CD8-positive, alpha-beta memory T cell (primary cell): ENCODE results near the gene TMEM255A. TPM values are rescaled to one million over a fixed set of nuclear protein-coding genes. Genes with fewer than 3 reads are reported as not detected.

ENCODE experiments used
- CTCF ChIA-PET: fragments of 350-600 bp; sonication (Branson Sonifier 250); formaldehyde crosslinking; loops from one replicate; lab custom pipeline; 2021; ENCODE audit warnings: antibody characterized with exemption; lab: Charles Lee
- POLR2A ChIA-PET: fragments of 350-600 bp; sonication (Branson Sonifier 250); formaldehyde crosslinking; loops from one replicate; lab custom pipeline; 2021; ENCODE audit warnings: antibody characterized with exemption; lab: Charles Lee
- DNase-seq, 5 donors: peaks; one replicate each; pipeline versions ENCODE4 v3.0.0 to v3.0.0-alpha.2; 2020 to 2022; ENCODE audit warnings: mixed read lengths in 1 of 5
- H3K27ac ChIP-seq: one replicate; pipeline ENCODE4 v1.7.0; 2013; ENCODE audit warnings: low read depth, mild to moderate bottlenecking, low read length, moderate library complexity
- H3K27me3 ChIP-seq: 2 replicates; pipeline ENCODE4 v1.7.0; 2013; ENCODE audit warnings: low read length, mild to moderate bottlenecking; ENCODE audit not compliant: insufficient read depth, poor library complexity, severe bottlenecking
- H3K36me3 ChIP-seq: 2 replicates; pipeline ENCODE4 v1.7.0; 2013; ENCODE audit warnings: mild to moderate bottlenecking, low read length, moderate library complexity; ENCODE audit not compliant: insufficient read depth
- H3K4me1 ChIP-seq: 2 replicates; pipeline ENCODE4 v1.7.0; 2013; ENCODE audit warnings: mild to moderate bottlenecking, low read length, moderate library complexity; ENCODE audit not compliant: insufficient read depth
- H3K4me3 ChIP-seq: 2 replicates; pipeline ENCODE4 v1.7.0; 2013; ENCODE audit warnings: mild to moderate bottlenecking, low read length
- H3K9me3 ChIP-seq: 2 replicates; pipeline ENCODE4 v1.7.0; 2013; ENCODE audit warnings: mild to moderate bottlenecking, low read length
- H3K27ac Mint-ChIP-seq, 8 donors: one replicate each; pipeline ENCODE4 v1.8.0; 2020 to 2021; ENCODE audit warnings: mixed read lengths in 8 of 8, mild to moderate bottlenecking in 6 of 8, inconsistent platforms in 3 of 8, moderate library complexity in 3 of 8
- H3K27me3 Mint-ChIP-seq, 2 donors: one replicate each; pipeline ENCODE4 v1.8.0; 2020 to 2021; ENCODE audit warnings: mixed read lengths in 2 of 2, mild to moderate bottlenecking in 1 of 2, moderate library complexity in 1 of 2
- H3K36me3 Mint-ChIP-seq, 3 donors: one replicate each; pipeline ENCODE4 v1.8.0; 2020 to 2021; ENCODE audit warnings: mixed read lengths in 3 of 3, inconsistent platforms in 1 of 3, mild to moderate bottlenecking in 1 of 3
- H3K4me1 Mint-ChIP-seq, 3 donors: one replicate each; pipeline ENCODE4 v1.8.0; 2020 to 2021; ENCODE audit warnings: mixed read lengths in 3 of 3, inconsistent platforms in 1 of 3, mild to moderate bottlenecking in 1 of 3
- H3K4me3 Mint-ChIP-seq, 7 donors: one replicate each; pipeline ENCODE4 v1.8.0; 2020 to 2021; ENCODE audit warnings: mixed read lengths in 7 of 7, mild to moderate bottlenecking in 6 of 7, moderate library complexity in 4 of 7, inconsistent platforms in 2 of 7
- H3K9me3 Mint-ChIP-seq, 5 donors: one replicate each; pipeline ENCODE4 v1.8.0; 2020 to 2022; ENCODE audit warnings: mixed read lengths in 5 of 5, mild to moderate bottlenecking in 3 of 5, moderate library complexity in 2 of 5, inconsistent platforms in 1 of 5
- polyA plus RNA-seq: library from polyadenylated mRNA; unstranded; fragments of 300-500 nt; fragmentation: Illumina TruSeq; gene quantifications from one replicate; pipeline ENCODE4 v1.2.3, GENCODE V29; 2021
- total RNA-seq, 2 experiments: library from RNA; stranded (reverse); gene quantifications; one replicate each; pipeline ENCODE4 v1.2.3, GENCODE V29; 2021

Gene TMEM255A
- total and polyA plus RNA-seq, 3 experiments from 2014 or later = 0.09 to 2.1 TPM; not detected in 1

DNA sequence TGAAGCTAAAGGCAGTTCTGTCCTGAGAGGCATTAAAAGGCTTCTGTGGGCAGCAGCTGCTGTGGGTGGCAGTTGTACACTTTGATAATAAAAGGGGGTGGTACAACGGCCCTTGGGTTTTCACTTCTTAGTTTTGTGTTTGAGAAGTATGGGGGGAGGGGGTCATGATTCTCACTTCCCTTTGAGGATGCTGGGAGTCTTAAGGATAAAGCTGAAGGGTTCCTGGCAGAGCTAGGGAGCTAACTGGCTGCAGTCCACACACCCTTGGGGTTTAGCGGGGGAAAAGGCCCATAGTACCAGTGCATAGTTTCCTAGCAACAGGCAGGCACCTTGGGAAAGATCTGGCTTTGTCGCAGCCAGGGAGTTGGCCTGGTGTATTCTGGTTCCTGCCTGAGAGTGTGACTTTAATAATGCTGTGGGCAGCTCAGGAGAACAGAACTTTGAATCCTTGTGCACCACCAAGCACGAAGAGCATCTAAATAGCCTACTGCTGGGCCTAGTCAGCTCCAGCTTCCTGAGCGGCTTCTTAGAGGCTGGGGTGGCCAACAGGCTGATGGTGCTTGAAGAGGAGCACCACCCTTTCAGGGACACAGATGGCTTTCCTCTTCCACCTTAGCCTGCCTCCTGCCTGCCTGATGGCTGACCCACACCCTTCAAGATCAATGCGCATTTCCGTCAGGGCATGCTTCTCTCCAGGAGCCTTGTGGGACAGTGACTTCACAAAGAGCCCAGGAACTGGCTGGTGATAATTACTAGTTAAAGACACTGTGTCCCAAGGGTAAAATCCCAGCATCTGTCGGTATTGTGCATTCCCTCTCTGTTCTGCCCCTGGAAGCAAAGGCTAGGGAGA lies 48.2 kb downstream of the TMEM255A start:
- Mint-ChIP-seq H3K4me1 (peaks cover 1 to 5% (median 5%) of the 10 kb centered on the region in 3 donors), H3K27ac (no peak overlapping the region), H3K36me3 (peaks cover 0 to 2% (median 0%) of the 10 kb centered on the region in 3 donors), H3K4me3 (no peak overlapping the region), H3K27me3 (peaks cover 0 to 2% of the 10 kb centered on the region in 2 donors), H3K9me3 (no peaks in the 10 kb centered on the region)
- Histone ChIP-seq H3K27ac (no peak overlapping the region), H3K27me3 (no peaks in the 10 kb centered on the region), H3K4me3 (no peak overlapping the region), H3K4me1 (no peaks in the 10 kb centered on the region), H3K36me3 (no peaks in the 10 kb centered on the region), H3K9me3 (no peaks in the 10 kb centered on the region)
- POLR2A ChIA-PET = no interaction called here
- DNase-seq = no peak
- CTCF ChIA-PET = no interaction called here

DNA sequence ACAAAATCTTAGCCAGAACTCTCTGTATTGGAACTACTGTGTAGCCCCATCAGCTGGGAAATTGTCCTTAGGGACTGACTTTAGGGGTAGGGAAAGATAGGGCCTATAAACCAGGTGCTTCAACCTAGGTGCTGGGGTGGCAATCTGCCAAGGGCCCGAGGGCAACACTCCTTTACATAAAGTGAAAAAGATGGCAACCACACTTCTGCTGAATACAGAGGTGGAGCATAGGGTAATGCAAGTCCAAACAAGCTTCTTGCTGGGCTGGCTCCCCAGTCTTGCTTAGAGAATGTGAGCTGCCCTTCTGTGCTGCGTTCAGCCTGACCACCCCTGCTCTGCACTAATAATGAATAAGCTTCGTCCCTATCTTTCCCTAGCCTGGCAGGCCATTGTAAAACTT lies 50.9 kb downstream of the TMEM255A start:
- POLR2A ChIA-PET = no interaction called here
- H3K27ac Mint-ChIP-seq = no peak overlapping the region
- no peaks in the 10 kb centered on the region for H3K9me3 Mint-ChIP-seq
- H3K27ac ChIP-seq = no peak overlapping the region
- no peaks in the 10 kb centered on the region for H3K9me3 ChIP-seq
- peaks cover 0 to 2% of the 10 kb centered on the region in 2 donors for H3K27me3 Mint-ChIP-seq
- no peaks in the 10 kb centered on the region for H3K4me1 ChIP-seq
- no peak for DNase-seq
- CTCF ChIA-PET = interaction anchor here (0.8 to 0.9 kb wide), 2 partner anchors 15 to 49 kb away, joined by 3 to 4 read pairs; no protein-coding TSS in a partner anchor
- H3K27me3 ChIP-seq = no peaks in the 10 kb centered on the region
- H3K36me3 ChIP-seq = no peaks in the 10 kb centered on the region
- H3K4me3 ChIP-seq = no peak overlapping the region
- no peak overlapping the region for H3K4me3 Mint-ChIP-seq
- peaks cover 13 to 32% (median 25%) of the 10 kb centered on the region in 3 donors for H3K4me1 Mint-ChIP-seq
- H3K36me3 Mint-ChIP-seq = peaks cover 0 to 21% (median 0%) of the 10 kb centered on the region in 3 donors

DNA sequence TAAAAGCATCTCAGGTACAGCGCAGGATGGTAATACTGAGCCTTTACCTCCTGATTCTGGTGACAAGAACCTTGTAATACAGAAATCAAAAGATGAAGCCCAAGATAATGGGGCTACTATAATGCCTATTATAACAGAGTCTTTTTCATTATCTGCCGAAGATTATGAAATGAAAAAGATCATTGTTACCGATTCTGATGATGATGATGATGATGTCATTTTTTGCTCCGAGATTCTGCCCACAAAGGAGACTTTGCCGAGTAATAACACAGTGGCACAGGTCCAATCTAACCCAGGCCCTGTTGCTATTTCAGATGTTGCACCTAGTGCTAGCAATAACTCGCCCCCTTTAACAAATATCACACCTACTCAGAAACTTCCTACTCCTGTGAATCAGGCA lies 57.5 kb downstream of the TMEM255A start:
- peaks cover 0 to 55% (median 10%) of the 10 kb centered on the region in 3 donors for H3K36me3 Mint-ChIP-seq
- H3K27me3 Mint-ChIP-seq = no peaks in the 10 kb centered on the region
- no peaks in the 10 kb centered on the region for H3K9me3 Mint-ChIP-seq
- no peak for DNase-seq
- H3K4me3 Mint-ChIP-seq = peak overlapping the region in 2 of 7 donors; percentile 25 to 58
- H3K27ac ChIP-seq = no peak overlapping the region
- POLR2A ChIA-PET = no interaction called here
- no peaks in the 10 kb centered on the region for H3K9me3 ChIP-seq
- H3K4me1 Mint-ChIP-seq = peaks cover 37 to 71% (median 64%) of the 10 kb centered on the region in 3 donors
- peak overlapping the region in 1 of 8 donors; percentile 61 for H3K27ac Mint-ChIP-seq
- H3K4me1 ChIP-seq = peaks cover 7% of the 10 kb centered on the region
- no peak overlapping the region for H3K4me3 ChIP-seq
- CTCF ChIA-PET = no interaction called here
- no peaks in the 10 kb centered on the region for H3K27me3 ChIP-seq
- no peaks in the 10 kb centered on the region for H3K36me3 ChIP-seq

- ChIA-PET POLR2A (interaction anchor here (0.7 to 1.9 kb wide), 5 partner anchors 13 to 60 kb away, joined by 3 to 11 read pairs (median 4); partner anchors contain the start of gene TMEM255A), CTCF (interaction anchor here (0.7 to 2.6 kb wide), 7 partner anchors 13 to 220 kb away, joined by 3 to 43 read pairs (median 4); partner anchors contain the start of gene TMEM255A)
Measured at GRCh38 chrX:120251471-120252011, 59.7 kb downstream of the TMEM255A start.

DNA sequence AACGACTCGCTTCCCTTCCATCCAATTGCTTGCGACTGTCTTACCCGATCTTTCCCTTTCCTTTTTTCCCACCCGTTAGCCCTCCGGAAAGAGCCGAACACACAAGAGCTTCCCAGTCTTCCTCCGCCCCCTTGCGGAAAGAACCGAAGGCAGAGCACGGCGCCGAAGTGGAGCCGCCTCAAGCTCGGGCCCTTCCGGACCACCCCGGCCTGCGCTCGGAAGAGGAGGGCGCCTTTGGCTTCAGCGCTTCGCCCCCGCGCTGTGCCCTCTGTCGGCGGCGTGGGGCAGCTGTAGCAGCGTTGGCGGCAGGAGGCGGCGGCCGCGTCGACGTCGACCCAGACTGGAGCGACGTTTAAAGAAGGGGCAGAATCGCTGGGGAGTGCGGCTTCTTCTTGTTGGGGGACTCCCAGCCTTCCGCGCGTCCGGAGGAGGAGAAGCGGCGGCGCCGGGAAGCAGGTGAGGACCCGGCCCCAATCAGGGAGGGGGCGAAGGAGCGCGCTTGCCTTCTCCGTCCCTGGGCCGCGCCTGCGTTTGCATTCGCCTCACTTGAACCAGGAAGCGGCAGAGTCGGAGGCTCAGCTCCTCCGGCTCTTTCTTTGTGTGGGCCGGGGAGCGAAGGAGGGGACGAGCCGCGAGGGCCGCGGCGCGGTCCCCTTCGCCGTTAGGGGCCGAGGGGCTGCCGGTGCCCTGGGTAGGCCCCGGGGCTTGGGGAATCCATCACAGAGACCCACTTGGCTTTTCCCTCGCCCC lies 60.6 kb downstream of the TMEM255A start, which contains the start of gene ZBTB33:
Gene ZBTB33, plus strand, starts transcription at position 291 of the 750 bp plus-strand sequence. CDS start 2,604 bp downstream, outside the sequence.
- Mint-ChIP-seq H3K27ac (peak within 1 kb of the TSS; percentile 86 to 99 (median 96)), H3K4me1 (peaks cover 27 to 43% (median 42%) of the 10 kb centered on the region in 3 donors), H3K9me3 (no peaks in the 10 kb centered on the region), H3K36me3 (peaks cover 0 to 37% (median 10%) of the 10 kb centered on the region in 3 donors), H3K27me3 (no peaks in the 10 kb centered on the region), H3K4me3 (peak within 1 kb of the TSS; percentile 90 to 96 (median 94))
- DNase-seq = peak; percentile 78 to 90 (median 83)
- POLR2A ChIA-PET = interaction anchor here (1.4 to 1.9 kb wide), 4 partner anchors 19 to 61 kb away, joined by 3 to 11 read pairs (median 4); partner anchors contain the start of gene TMEM255A
- Histone ChIP-seq H3K9me3 (no peaks in the 10 kb centered on the region), H3K36me3 (no peaks in the 10 kb centered on the region), H3K27me3 (no peaks in the 10 kb centered on the region), H3K4me3 (peak within 1 kb of the TSS; percentile 78), H3K4me1 (peaks cover 7% of the 10 kb centered on the region), H3K27ac (peak within 1 kb of the TSS; percentile 78)
- CTCF ChIA-PET = interaction anchor here (0.7 to 2.6 kb wide), 10 partner anchors 14 to 221 kb away, joined by 3 to 43 read pairs (median 4); partner anchors contain the start of gene TMEM255A

More at GRCh38 chrX:120251471-120252011, 59.7 kb downstream of the TMEM255A start:
- peak overlapping the region; percentile 78 for H3K27ac ChIP-seq
- peaks cover 7% of the 10 kb centered on the region for H3K4me1 ChIP-seq
- H3K9me3 ChIP-seq = no peaks in the 10 kb centered on the region
- H3K36me3 ChIP-seq = no peaks in the 10 kb centered on the region
- Mint-ChIP-seq H3K27ac (peak overlapping the region; percentile 86 to 97 (median 92)), H3K4me1 (peaks cover 29 to 51% (median 49%) of the 10 kb centered on the region in 3 donors), H3K9me3 (no peaks in the 10 kb centered on the region), H3K27me3 (no peaks in the 10 kb centered on the region), H3K36me3 (peaks cover 0 to 42% (median 10%) of the 10 kb centered on the region in 3 donors), H3K4me3 (peak overlapping the region; percentile 90 to 96 (median 94))
- peak overlapping the region; percentile 78 for H3K4me3 ChIP-seq
- peak in 3 of 5 donors; percentile 0 to 25 (median 11) for DNase-seq
- no peaks in the 10 kb centered on the region for H3K27me3 ChIP-seq

DNA sequence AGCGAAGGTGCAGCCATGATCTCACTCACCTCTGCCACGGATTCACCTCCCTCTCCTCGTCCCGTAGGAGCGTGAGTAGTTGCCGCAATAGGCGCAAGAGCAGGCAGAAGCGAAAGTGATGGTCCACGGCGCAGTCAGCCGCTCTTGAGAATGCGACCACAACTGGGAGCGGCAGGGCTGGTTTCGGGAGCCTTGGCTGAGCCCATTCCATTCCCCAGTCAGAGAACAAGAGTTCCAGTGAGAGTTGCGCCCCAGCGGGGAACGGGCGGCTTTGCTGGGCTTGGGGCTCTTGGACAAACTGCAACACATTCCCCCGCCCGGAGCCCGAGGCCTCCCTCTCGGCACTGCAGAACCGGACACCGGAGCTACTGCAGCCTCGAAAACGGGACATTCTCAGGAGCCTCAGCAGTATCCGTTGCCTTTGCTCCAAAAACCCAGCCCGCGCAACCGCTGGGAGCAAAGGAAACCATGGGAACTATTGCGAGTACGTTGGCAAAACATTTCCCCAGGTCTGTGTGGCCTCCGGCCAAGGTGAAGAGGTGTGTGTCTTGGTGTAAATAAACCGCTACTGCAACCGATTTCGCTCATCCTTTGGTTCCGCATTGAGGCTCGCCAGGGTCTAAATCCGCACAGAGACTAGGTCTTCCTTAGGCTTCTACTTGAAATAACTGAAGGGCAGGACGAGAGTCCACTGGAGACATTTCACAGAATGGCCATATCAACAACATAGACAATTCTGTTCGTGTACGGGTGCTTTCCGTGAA lies 66.3 kb downstream of the TMEM255A start:
- Mint-ChIP-seq H3K4me3 (peak overlapping the region; percentile 91 to 100 (median 96)), H3K4me1 (peaks cover 14 to 32% (median 27%) of the 10 kb centered on the region in 3 donors), H3K27ac (peak overlapping the region; percentile 84 to 96 (median 90)), H3K36me3 (peaks cover 0 to 14% (median 0%) of the 10 kb centered on the region in 3 donors), H3K27me3 (peaks cover 0 to 4% of the 10 kb centered on the region in 2 donors), H3K9me3 (no peaks in the 10 kb centered on the region)
- peak overlapping the region; percentile 82 for H3K27ac ChIP-seq
- H3K4me3 ChIP-seq = peak overlapping the region; percentile 83
- peaks cover 9% of the 10 kb centered on the region for H3K4me1 ChIP-seq
- DNase-seq = peak; percentile 17 to 67 (median 51)
- POLR2A ChIA-PET = interaction anchor here (1.1 kb wide), 1 partner anchor 64 kb away, joined by 3 read pairs; no protein-coding TSS in a partner anchor
- H3K9me3 ChIP-seq = no peaks in the 10 kb centered on the region
- no peaks in the 10 kb centered on the region for H3K27me3 ChIP-seq
- H3K36me3 ChIP-seq = no peaks in the 10 kb centered on the region
- CTCF ChIA-PET = no interaction called here

- CTCF ChIA-PET = no interaction called here
Measured at GRCh38 chrX:120244395-120244734, 66.9 kb downstream of the TMEM255A start.

More at GRCh38 chrX:120244395-120244734, 66.9 kb downstream of the TMEM255A start:
- peak overlapping the region; percentile 91 to 100 (median 96) for H3K4me3 Mint-ChIP-seq
- H3K9me3 Mint-ChIP-seq = no peaks in the 10 kb centered on the region
- H3K27ac ChIP-seq = peak overlapping the region; percentile 82
- no peaks in the 10 kb centered on the region for H3K36me3 ChIP-seq
- POLR2A ChIA-PET = interaction anchor here (1.1 kb wide), 1 partner anchor 65 kb away, joined by 3 read pairs; no protein-coding TSS in a partner anchor
- H3K27me3 Mint-ChIP-seq = peaks cover 0 to 4% of the 10 kb centered on the region in 2 donors
- no peaks in the 10 kb centered on the region for H3K27me3 ChIP-seq
- H3K36me3 Mint-ChIP-seq = peaks cover 0 to 17% (median 0%) of the 10 kb centered on the region in 3 donors
- no peaks in the 10 kb centered on the region for H3K9me3 ChIP-seq
- peak overlapping the region; percentile 84 to 96 (median 90) for H3K27ac Mint-ChIP-seq
- peaks cover 9% of the 10 kb centered on the region for H3K4me1 ChIP-seq
- peak overlapping the region; percentile 83 for H3K4me3 ChIP-seq
- no peak for DNase-seq
- peaks cover 13 to 31% (median 26%) of the 10 kb centered on the region in 3 donors for H3K4me1 Mint-ChIP-seq
